ENCODE data around the gene HKDC1. TPM values are rescaled to one million over a fixed set of nuclear protein-coding genes. Genes with fewer than 3 reads are reported as not detected.

The HKDC1 gene
- total RNA-seq, 1 donor from 2014 or later = not detected

GRCh38 chr10:69259547-69260243 lies 39.6 kb downstream of the HKDC1 start:
- no peak for TF ChIP-seq CTCF (IDR thresholded peaks at IDR 0.05; ENCODE audit: borderline replicate concordance)
- H3K27me3 ChIP-seq (ENCODE audit: low read depth) = no peaks in the 10 kb centered on the region
- intact Hi-C loops (cut with micrococcal nuclease) = no loop called here

GRCh38 chr10:69261184-69261583 lies 41.1 kb downstream of the HKDC1 start:
- Histone ChIP-seq H3K9me3 (replicated peaks) (no peaks in the 10 kb centered on the region), H3K4me1 (peaks cover 4% of the 10 kb centered on the region), H3K27ac (replicated peaks) (no peak overlapping the region), H3K36me3 (no peaks in the 10 kb centered on the region), H3K4me3 (no peak overlapping the region), H3K27me3 (ENCODE audit: low read depth) (no peaks in the 10 kb centered on the region)
- DNase-seq = no peak
- intact Hi-C loops (cut with micrococcal nuclease) = no loop called here
- no peak for TF ChIP-seq CTCF (IDR thresholded peaks at IDR 0.05; ENCODE audit: borderline replicate concordance)

More at GRCh38 chr10:69259547-69260243, 39.6 kb downstream of the HKDC1 start:
- H3K27ac ChIP-seq (replicated peaks) = no peak overlapping the region
- peaks cover 4% of the 10 kb centered on the region for H3K4me1 ChIP-seq
- no peak overlapping the region for H3K4me3 ChIP-seq
- no peaks in the 10 kb centered on the region for H3K36me3 ChIP-seq
- no peak for DNase-seq
- H3K9me3 ChIP-seq (replicated peaks) = no peaks in the 10 kb centered on the region

GRCh38 chr10:69262292-69262751 lies 42.2 kb downstream of the HKDC1 start:
- Histone ChIP-seq H3K4me1 (peaks cover 4% of the 10 kb centered on the region), H3K27me3 (ENCODE audit: low read depth) (no peaks in the 10 kb centered on the region), H3K9me3 (replicated peaks) (no peaks in the 10 kb centered on the region), H3K4me3 (no peak overlapping the region), H3K36me3 (no peaks in the 10 kb centered on the region), H3K27ac (replicated peaks) (no peak overlapping the region)
- intact Hi-C loops (cut with micrococcal nuclease) = no loop called here
- no peak for DNase-seq
- no peak for TF ChIP-seq CTCF (IDR thresholded peaks at IDR 0.05; ENCODE audit: borderline replicate concordance)

- Histone ChIP-seq H3K9me3 (replicated peaks) (no peaks in the 10 kb centered on the region), H3K4me3 (no peak overlapping the region), H3K36me3 (no peaks in the 10 kb centered on the region), H3K27me3 (ENCODE audit: low read depth) (no peaks in the 10 kb centered on the region), H3K4me1 (peaks cover 4% of the 10 kb centered on the region), H3K27ac (replicated peaks) (no peak overlapping the region)
- DNase-seq = no peak
- TF ChIP-seq CTCF (IDR thresholded peaks at IDR 0.05; ENCODE audit: borderline replicate concordance) = no peak
- intact Hi-C loops (cut with micrococcal nuclease) = no loop called here
Measured at GRCh38 chr10:69265521-69265920, 45.4 kb downstream of the HKDC1 start.

- Histone ChIP-seq H3K36me3 (no peaks in the 10 kb centered on the region), H3K27ac (replicated peaks) (no peak overlapping the region), H3K4me3 (no peak overlapping the region), H3K9me3 (replicated peaks) (peaks cover 5% of the 10 kb centered on the region), H3K4me1 (no peaks in the 10 kb centered on the region), H3K27me3 (ENCODE audit: low read depth) (no peaks in the 10 kb centered on the region)
- TF ChIP-seq CTCF (IDR thresholded peaks at IDR 0.05; ENCODE audit: borderline replicate concordance) = no peak
- intact Hi-C loops (cut with micrococcal nuclease) = no loop called here
- no peak for DNase-seq
Measured at GRCh38 chr10:69268761-69269416, 48.8 kb downstream of the HKDC1 start.

Measured in left ventricle myocardium inferior (tissue), 1 donor.